ENCODE results near the gene MLST8.

GRCh38 chr16:2156849-2157224 is 48.4 kb upstream of the MLST8 start:
- TF ChIP-seq KLF16 (tag by site-specific recombination; IDR thresholded peaks at IDR 0.05): no peak
- TF ChIP-seq, protein P1, sequence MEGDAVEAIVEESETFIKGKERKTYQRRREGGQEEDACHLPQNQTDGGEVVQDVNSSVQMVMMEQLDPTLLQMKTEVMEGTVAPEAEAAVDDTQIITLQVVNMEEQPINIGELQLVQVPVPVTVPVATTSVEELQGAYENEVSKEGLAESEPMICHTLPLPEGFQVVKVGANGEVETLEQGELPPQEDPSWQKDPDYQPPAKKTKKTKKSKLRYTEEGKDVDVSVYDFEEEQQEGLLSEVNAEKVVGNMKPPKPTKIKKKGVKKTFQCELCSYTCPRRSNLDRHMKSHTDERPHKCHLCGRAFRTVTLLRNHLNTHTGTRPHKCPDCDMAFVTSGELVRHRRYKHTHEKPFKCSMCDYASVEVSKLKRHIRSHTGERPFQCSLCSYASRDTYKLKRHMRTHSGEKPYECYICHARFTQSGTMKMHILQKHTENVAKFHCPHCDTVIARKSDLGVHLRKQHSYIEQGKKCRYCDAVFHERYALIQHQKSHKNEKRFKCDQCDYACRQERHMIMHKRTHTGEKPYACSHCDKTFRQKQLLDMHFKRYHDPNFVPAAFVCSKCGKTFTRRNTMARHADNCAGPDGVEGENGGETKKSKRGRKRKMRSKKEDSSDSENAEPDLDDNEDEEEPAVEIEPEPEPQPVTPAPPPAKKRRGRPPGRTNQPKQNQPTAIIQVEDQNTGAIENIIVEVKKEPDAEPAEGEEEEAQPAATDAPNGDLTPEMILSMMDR (tag by site-specific recombination; IDR thresholded peaks at IDR 0.05): no peak
- no peak for TF ChIP-seq HOXA7 (CRISPR knock-in tag; IDR thresholded peaks at IDR 0.05; ENCODE audit: borderline replicate concordance)
- TF ChIP-seq ZNF24 (tag by site-specific recombination; IDR thresholded peaks at IDR 0.05): no peak

Data from HEK293 (cell line).